ENCODE measurements around the gene UTRN. TPM values are rescaled to one million over a fixed set of nuclear protein-coding genes. Genes with fewer than 3 reads are reported as not detected.

The UTRN gene
- polyA plus RNA-seq, 1 experiment = 25.6 TPM

GRCh38 chr6:144277174-144277573, 8.0 kb upstream of the UTRN start:
- ChIA-PET CTCF (interaction anchor here (2.2 kb wide), 1 partner anchor 8 kb away, joined by 7 read pairs; no protein-coding TSS in a partner anchor), POLR2A (no interaction called here)
- Histone ChIP-seq H3K4me3 (ENCODE audit: low read depth, low read length) (no peak overlapping the region), H3K27me3 (ENCODE audit: control insufficient read depth, insufficient read depth, low read length) (no peaks in the 10 kb centered on the region), H3K36me3 (ENCODE audit: control insufficient read depth, insufficient read depth, low read length) (no peaks in the 10 kb centered on the region)
- no peak for DNase-seq (ENCODE audit: low read depth)
- no peak for TF ChIP-seq CTCF (IDR thresholded peaks at IDR 0.05; ENCODE audit: insufficient read depth, low read depth, low read length)

GRCh38 chr6:144277605-144278227, 7.4 kb upstream of the UTRN start:
- TF ChIP-seq CTCF (IDR thresholded peaks at IDR 0.05; ENCODE audit: insufficient read depth, low read depth, low read length) = no peak
- CTCF ChIA-PET = interaction anchor here (2.2 kb wide), 1 partner anchor 9 kb away, joined by 7 read pairs; no protein-coding TSS in a partner anchor
- POLR2A ChIA-PET = no interaction called here
- H3K36me3 ChIP-seq (ENCODE audit: control insufficient read depth, insufficient read depth, low read length) = no peaks in the 10 kb centered on the region
- DNase-seq (ENCODE audit: low read depth) = no peak
- no peak overlapping the region for H3K4me3 ChIP-seq (ENCODE audit: low read depth, low read length)
- no peaks in the 10 kb centered on the region for H3K27me3 ChIP-seq (ENCODE audit: control insufficient read depth, insufficient read depth, low read length)

GRCh38 chr6:144278659-144279314, 6.3 kb upstream of the UTRN start:
- ChIA-PET CTCF (interaction anchor here (1.4 to 2.2 kb wide), 2 partner anchors 10 to 203 kb away, joined by 4 to 7 read pairs; no protein-coding TSS in a partner anchor), POLR2A (no interaction called here)
- no peak for TF ChIP-seq CTCF (IDR thresholded peaks at IDR 0.05; ENCODE audit: insufficient read depth, low read depth, low read length)
- Histone ChIP-seq H3K36me3 (ENCODE audit: control insufficient read depth, insufficient read depth, low read length) (no peaks in the 10 kb centered on the region), H3K4me3 (ENCODE audit: low read depth, low read length) (no peak overlapping the region), H3K27me3 (ENCODE audit: control insufficient read depth, insufficient read depth, low read length) (no peaks in the 10 kb centered on the region)
- DNase-seq (ENCODE audit: low read depth) = no peak

GRCh38 chr6:144279484-144280150, 5.5 kb upstream of the UTRN start:
- TF ChIP-seq CTCF (IDR thresholded peaks at IDR 0.05; ENCODE audit: insufficient read depth, low read depth, low read length) = no peak
- Histone ChIP-seq H3K4me3 (ENCODE audit: low read depth, low read length) (no peak overlapping the region), H3K27me3 (ENCODE audit: control insufficient read depth, insufficient read depth, low read length) (no peaks in the 10 kb centered on the region), H3K36me3 (ENCODE audit: control insufficient read depth, insufficient read depth, low read length) (no peaks in the 10 kb centered on the region)
- CTCF ChIA-PET = interaction anchor here (1.4 kb wide), 1 partner anchor 202 kb away, joined by 4 read pairs; no protein-coding TSS in a partner anchor
- POLR2A ChIA-PET = no interaction called here
- no peak for DNase-seq (ENCODE audit: low read depth)
